Parathyroid adenoma (tissue), 2 donors: Measurements from ENCODE around the gene FAM169A.

Experiments used
- H2AFZ ChIP-seq: fragments of 300-600 bp; sonication (generic); one replicate; pipeline ENCODE4 v1.7.0; 2017; ENCODE audit warnings: antibody characterized with exemption, mild to moderate bottlenecking
- H3K27ac ChIP-seq: fragments of 300-600 bp; sonication (generic); one replicate; pipeline ENCODE4 v1.7.0; 2017
- H3K27me3 ChIP-seq: fragments of 300-600 bp; sonication (generic); one replicate; pipeline ENCODE4 v1.7.0; 2017; ENCODE audit warnings: low read length; ENCODE audit not compliant: control insufficient read depth, insufficient read depth
- H3K36me3 ChIP-seq: fragments of 300-600 bp; sonication (generic); one replicate; pipeline ENCODE4 v1.7.0; 2017; ENCODE audit warnings: low read length; ENCODE audit not compliant: control insufficient read depth, insufficient read depth
- H3K4me1 ChIP-seq: fragments of 300-600 bp; sonication (generic); one replicate; pipeline ENCODE4 v1.7.0; 2017; ENCODE audit warnings: control low read depth
- H3K4me2 ChIP-seq: fragments of 300-600 bp; sonication (generic); one replicate; pipeline ENCODE4 v1.7.0; 2017; ENCODE audit warnings: low read length
- H3K4me3 ChIP-seq: fragments of 300-600 bp; sonication (generic); one replicate; pipeline ENCODE4 v1.7.0; 2017; ENCODE audit warnings: low read depth, low read length
- H3K79me2 ChIP-seq: fragments of 300-600 bp; sonication (generic); one replicate; pipeline ENCODE4 v1.7.0; 2017; ENCODE audit warnings: control low read depth
- H3K9ac ChIP-seq: fragments of 300-600 bp; sonication (generic); one replicate; pipeline ENCODE4 v1.7.0; 2017; ENCODE audit warnings: mild to moderate bottlenecking
- H3K9me3 ChIP-seq: fragments of 300-600 bp; sonication (generic); one replicate; pipeline ENCODE4 v1.7.0; 2017; ENCODE audit warnings: low read length; ENCODE audit not compliant: control insufficient read depth
- TF ChIP-seq, protein P1 (sequence below): fragments of 300-600 bp; sonication (generic); IDR thresholded peaks from one replicate; pipeline ENCODE4 v1.7.0; 2017; ENCODE audit warnings: antibody characterized with exemption, mild to moderate bottlenecking
- donor health status: primary hyperparathyroidism.

The FAM169A gene

DNA sequence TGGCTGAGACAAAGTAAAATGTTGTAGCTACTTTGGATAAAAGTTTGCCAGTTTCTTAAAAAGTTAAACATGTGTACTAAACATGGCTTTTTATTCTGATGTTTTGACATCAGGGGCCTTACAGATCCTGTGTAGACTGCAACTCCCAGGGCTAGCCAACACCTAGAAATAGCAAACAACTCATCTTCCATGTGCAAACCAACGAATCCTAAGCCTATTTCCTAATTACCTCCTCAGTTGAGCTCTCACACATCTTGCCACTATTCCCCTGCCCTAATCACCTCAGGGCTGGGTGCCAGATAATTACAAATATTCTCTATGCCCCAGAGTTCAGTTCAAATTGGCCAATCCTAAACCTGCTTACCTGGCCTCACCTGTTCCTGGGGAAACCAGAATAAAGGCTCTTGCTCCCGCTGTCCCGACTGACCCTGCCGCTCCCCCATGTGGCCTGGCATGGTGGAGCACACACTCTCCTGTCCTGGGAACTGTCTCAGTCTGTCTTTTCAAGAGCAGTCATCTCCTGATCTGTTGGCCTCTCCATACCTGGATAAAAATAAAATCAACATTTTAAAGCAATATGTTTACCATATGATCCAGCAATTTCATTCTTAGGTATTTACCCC, 37.1 kb upstream of the FAM169A start:
- H2AFZ ChIP-seq, result peak overlapping the region; percentile 44
- H3K4me3 ChIP-seq, result no peak overlapping the region
- TF ChIP-seq, protein P1, sequence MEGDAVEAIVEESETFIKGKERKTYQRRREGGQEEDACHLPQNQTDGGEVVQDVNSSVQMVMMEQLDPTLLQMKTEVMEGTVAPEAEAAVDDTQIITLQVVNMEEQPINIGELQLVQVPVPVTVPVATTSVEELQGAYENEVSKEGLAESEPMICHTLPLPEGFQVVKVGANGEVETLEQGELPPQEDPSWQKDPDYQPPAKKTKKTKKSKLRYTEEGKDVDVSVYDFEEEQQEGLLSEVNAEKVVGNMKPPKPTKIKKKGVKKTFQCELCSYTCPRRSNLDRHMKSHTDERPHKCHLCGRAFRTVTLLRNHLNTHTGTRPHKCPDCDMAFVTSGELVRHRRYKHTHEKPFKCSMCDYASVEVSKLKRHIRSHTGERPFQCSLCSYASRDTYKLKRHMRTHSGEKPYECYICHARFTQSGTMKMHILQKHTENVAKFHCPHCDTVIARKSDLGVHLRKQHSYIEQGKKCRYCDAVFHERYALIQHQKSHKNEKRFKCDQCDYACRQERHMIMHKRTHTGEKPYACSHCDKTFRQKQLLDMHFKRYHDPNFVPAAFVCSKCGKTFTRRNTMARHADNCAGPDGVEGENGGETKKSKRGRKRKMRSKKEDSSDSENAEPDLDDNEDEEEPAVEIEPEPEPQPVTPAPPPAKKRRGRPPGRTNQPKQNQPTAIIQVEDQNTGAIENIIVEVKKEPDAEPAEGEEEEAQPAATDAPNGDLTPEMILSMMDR, result peak; percentile 70
- no peak overlapping the region for H3K27ac ChIP-seq
- no peaks in the 10 kb centered on the region for H3K9me3 ChIP-seq
- H3K9ac ChIP-seq, result no peak overlapping the region
- H3K36me3 ChIP-seq, result no peaks in the 10 kb centered on the region
- H3K4me2 ChIP-seq, result no peak overlapping the region
- no peaks in the 10 kb centered on the region for H3K79me2 ChIP-seq
- H3K27me3 ChIP-seq, result no peaks in the 10 kb centered on the region
- H3K4me1 ChIP-seq, result no peaks in the 10 kb centered on the region

DNA sequence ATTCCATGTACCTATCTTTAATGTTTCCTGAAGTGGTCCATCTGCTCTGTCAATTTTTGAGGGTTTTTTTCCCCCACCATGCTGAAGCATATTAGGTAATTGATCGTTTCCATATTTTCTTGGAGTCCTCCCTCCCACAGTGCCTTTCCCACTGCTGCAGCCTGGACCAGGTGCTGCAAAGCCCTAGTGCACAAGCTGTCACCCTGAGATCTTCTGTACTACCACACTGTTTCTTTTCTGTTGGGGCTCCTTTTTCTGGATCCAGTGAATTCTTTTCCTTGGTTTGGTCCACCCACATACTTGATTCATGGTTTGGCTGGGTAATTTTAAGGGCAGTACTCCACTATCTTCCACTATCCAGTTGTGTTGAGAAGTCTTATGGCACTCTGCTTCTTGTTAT, 30.9 kb upstream of the FAM169A start:
- H2AFZ ChIP-seq, result no peak overlapping the region
- no peaks in the 10 kb centered on the region for H3K27me3 ChIP-seq
- no peak overlapping the region for H3K4me2 ChIP-seq
- H3K27ac ChIP-seq, result no peak overlapping the region
- H3K9me3 ChIP-seq, result no peaks in the 10 kb centered on the region
- no peak overlapping the region for H3K4me3 ChIP-seq
- no peak overlapping the region for H3K9ac ChIP-seq
- no peaks in the 10 kb centered on the region for H3K79me2 ChIP-seq
- TF ChIP-seq, protein P1, result no peak
- no peaks in the 10 kb centered on the region for H3K36me3 ChIP-seq
- H3K4me1 ChIP-seq, result peaks cover 4% of the 10 kb centered on the region

DNA sequence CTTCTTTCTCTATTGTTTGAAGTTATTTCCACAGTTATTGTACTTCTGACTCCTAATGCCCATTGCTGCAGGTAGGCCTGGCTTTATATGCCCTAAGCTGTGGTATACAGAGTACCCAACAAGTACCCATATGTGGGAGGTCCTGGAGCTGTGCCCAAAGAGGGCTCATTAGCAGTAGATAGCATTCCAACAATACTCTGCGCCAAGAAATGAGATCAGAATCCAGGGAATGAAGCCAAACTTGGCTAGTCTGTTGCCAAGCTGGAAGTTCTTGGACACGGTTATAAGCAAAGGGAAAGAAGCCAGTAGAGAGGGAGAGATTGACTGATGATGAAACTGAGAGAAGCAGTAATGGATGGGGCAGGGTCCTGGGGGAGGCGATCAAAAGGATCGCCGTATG, 29.7 kb upstream of the FAM169A start:
- H3K36me3 ChIP-seq, result no peaks in the 10 kb centered on the region
- no peaks in the 10 kb centered on the region for H3K27me3 ChIP-seq
- H3K9ac ChIP-seq, result no peak overlapping the region
- no peak overlapping the region for H3K27ac ChIP-seq
- no peak overlapping the region for H2AFZ ChIP-seq
- peaks cover 4% of the 10 kb centered on the region for H3K4me1 ChIP-seq
- TF ChIP-seq, protein P1, result no peak
- no peaks in the 10 kb centered on the region for H3K9me3 ChIP-seq
- H3K4me2 ChIP-seq, result no peak overlapping the region
- H3K4me3 ChIP-seq, result no peak overlapping the region
- H3K79me2 ChIP-seq, result no peaks in the 10 kb centered on the region

DNA sequence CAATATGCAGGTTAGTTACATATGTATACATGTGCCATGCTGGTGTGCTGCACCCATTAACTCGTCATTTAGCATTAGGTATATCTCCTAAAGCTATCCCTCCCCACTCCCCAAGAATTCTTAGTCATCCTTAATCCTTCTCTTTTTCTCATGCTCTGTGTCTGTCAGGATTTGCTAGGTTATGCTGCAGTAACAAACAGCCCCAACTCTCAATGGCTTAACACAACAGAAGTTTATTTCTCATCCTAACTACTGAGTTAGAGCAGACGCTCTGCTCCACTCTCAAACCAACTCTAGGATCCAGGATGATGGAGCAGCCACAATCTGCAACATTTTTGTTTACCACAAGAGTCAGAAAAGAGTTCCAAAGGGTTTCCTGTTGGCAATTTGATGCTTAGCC, 28.2 kb upstream of the FAM169A start:
- Histone ChIP-seq H3K4me3 (no peak overlapping the region), H3K27ac (no peak overlapping the region), H2AFZ (no peak overlapping the region), H3K4me2 (no peak overlapping the region), H3K36me3 (no peaks in the 10 kb centered on the region), H3K27me3 (no peaks in the 10 kb centered on the region), H3K9ac (no peak overlapping the region), H3K9me3 (no peaks in the 10 kb centered on the region), H3K79me2 (no peaks in the 10 kb centered on the region), H3K4me1 (peaks cover 4% of the 10 kb centered on the region)
- TF ChIP-seq, protein P1, result no peak

DNA sequence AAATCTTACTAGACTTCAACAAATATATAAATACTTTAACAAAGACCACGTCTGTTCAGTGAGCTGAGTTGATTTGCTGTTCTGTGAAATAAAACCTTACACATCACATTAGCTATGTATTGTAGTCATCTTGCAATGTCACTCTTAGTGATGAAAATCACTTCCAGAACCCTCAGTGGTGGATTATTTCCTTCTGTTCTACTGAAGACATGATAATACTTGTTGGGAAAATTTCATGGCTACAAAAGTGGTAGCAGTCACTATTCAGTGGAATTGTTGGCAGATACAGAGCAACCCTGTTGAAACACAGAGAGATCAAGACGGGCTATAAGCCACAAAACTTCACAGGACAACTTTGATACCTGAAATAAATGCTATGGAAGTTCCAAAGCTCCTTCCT, 26.7 kb upstream of the FAM169A start:
- Histone ChIP-seq H3K27me3 (no peaks in the 10 kb centered on the region), H3K4me3 (no peak overlapping the region), H2AFZ (no peak overlapping the region), H3K27ac (no peak overlapping the region), H3K4me2 (no peak overlapping the region), H3K9ac (no peak overlapping the region), H3K79me2 (no peaks in the 10 kb centered on the region), H3K36me3 (no peaks in the 10 kb centered on the region), H3K4me1 (peaks cover 4% of the 10 kb centered on the region), H3K9me3 (no peaks in the 10 kb centered on the region)
- TF ChIP-seq, protein P1, result no peak
